ENCODE data around the gene CEBPA.

Gene CEBPA

DNA sequence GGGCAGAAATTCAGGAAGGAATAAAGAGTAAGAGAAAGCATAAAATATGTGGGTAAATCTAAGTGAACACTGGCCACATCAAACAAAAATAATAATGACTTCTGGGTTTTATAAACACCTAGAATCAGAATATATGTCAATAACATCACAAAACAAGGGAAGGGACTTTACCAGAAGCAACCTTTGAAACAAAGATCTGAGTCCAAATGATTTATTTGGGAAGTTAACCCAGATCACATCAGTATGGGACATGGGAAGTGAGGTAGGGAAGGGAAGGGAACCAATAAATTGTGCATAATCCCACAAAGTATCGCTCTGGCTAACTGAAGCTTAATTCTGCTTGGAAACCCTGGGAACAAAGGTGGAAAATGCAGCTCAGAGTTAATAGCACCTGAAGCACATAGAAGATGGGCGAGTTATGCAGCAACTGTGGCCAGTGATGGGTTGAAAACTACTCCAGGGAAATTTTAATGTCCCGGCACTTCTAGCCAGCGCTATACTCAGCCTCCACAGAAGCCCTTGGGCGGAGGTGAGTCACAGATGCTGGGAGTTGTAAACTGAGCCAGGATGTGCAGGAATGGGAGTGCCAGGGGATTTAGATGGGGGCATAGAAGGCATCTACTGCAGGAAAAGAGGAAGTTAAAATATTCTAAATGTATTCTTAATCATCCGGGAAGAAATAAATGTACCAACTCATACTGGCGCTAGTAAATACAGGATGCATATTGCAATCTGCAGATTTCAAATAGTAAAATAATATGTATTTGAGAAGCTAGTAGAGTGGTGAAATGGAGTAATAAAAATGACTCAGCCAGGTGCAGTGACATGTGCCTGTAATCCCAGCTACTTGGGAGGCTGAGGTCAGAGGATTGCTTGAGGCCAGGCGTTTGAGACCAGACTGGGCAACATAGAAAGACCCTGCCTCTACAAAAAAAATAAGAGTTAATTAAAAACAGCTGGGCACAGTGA lies 37.0 kb upstream of the CEBPA start:
- no peak for DNase-seq
- TF ChIP-seq, protein P1, sequence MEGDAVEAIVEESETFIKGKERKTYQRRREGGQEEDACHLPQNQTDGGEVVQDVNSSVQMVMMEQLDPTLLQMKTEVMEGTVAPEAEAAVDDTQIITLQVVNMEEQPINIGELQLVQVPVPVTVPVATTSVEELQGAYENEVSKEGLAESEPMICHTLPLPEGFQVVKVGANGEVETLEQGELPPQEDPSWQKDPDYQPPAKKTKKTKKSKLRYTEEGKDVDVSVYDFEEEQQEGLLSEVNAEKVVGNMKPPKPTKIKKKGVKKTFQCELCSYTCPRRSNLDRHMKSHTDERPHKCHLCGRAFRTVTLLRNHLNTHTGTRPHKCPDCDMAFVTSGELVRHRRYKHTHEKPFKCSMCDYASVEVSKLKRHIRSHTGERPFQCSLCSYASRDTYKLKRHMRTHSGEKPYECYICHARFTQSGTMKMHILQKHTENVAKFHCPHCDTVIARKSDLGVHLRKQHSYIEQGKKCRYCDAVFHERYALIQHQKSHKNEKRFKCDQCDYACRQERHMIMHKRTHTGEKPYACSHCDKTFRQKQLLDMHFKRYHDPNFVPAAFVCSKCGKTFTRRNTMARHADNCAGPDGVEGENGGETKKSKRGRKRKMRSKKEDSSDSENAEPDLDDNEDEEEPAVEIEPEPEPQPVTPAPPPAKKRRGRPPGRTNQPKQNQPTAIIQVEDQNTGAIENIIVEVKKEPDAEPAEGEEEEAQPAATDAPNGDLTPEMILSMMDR (IDR thresholded peaks at IDR 0.05; ENCODE audit: low read depth, low read length): no peak
- no peaks in the 10 kb centered on the region for H3K9me3 ChIP-seq
- no peaks in the 10 kb centered on the region for H3K4me1 ChIP-seq
- H3K27me3 ChIP-seq: peaks cover 10% of the 10 kb centered on the region; the same call in 1 of the 2 replicates
- H3K36me3 ChIP-seq: no peaks in the 10 kb centered on the region
- no peak overlapping the region for H3K4me3 ChIP-seq (ENCODE audit: low read depth, low read length)

DNA sequence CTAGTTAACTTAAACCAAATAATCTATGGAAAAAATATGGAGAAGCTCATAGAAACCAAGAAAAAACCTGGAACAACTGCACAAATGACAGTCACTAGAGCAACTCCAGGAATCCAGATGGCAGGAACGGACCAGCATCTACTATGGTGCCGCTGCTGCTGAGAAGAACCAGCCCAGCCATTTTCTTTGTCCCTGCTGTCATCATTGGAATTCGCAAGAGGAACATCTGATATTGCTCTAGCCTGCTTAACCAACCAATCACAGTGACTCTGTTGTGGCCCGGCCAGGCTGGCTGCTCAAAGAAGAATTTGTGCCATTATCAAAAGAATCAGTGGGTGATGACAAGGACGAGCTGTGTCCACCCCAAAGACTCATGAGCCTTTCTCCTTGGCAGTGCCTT lies 33.1 kb upstream of the CEBPA start:
- no peak overlapping the region for H3K4me3 ChIP-seq (ENCODE audit: low read depth, low read length)
- no peak for DNase-seq
- no peaks in the 10 kb centered on the region for H3K4me1 ChIP-seq
- no peaks in the 10 kb centered on the region for H3K36me3 ChIP-seq
- no peaks in the 10 kb centered on the region for H3K27me3 ChIP-seq
- no peaks in the 10 kb centered on the region for H3K9me3 ChIP-seq
- TF ChIP-seq, protein P1 (IDR thresholded peaks at IDR 0.05; ENCODE audit: low read depth, low read length): no peak

GRCh38 chr19:33334271-33334670 lies 31.9 kb upstream of the CEBPA start:
- Histone ChIP-seq H3K4me1 (no peaks in the 10 kb centered on the region), H3K27me3 (no peaks in the 10 kb centered on the region), H3K36me3 (no peaks in the 10 kb centered on the region), H3K4me3 (ENCODE audit: low read depth, low read length) (no peak overlapping the region), H3K9me3 (no peaks in the 10 kb centered on the region)
- TF ChIP-seq, protein P1 (IDR thresholded peaks at IDR 0.05; ENCODE audit: low read depth, low read length): no peak
- DNase-seq: no peak

GRCh38 chr19:33333642-33334041 lies 31.3 kb upstream of the CEBPA start:
- Histone ChIP-seq H3K36me3 (no peaks in the 10 kb centered on the region), H3K4me1 (no peaks in the 10 kb centered on the region), H3K27me3 (no peaks in the 10 kb centered on the region), H3K9me3 (no peaks in the 10 kb centered on the region), H3K4me3 (ENCODE audit: low read depth, low read length) (no peak overlapping the region)
- no peak for DNase-seq
- TF ChIP-seq, protein P1 (IDR thresholded peaks at IDR 0.05; ENCODE audit: low read depth, low read length): no peak

DNA sequence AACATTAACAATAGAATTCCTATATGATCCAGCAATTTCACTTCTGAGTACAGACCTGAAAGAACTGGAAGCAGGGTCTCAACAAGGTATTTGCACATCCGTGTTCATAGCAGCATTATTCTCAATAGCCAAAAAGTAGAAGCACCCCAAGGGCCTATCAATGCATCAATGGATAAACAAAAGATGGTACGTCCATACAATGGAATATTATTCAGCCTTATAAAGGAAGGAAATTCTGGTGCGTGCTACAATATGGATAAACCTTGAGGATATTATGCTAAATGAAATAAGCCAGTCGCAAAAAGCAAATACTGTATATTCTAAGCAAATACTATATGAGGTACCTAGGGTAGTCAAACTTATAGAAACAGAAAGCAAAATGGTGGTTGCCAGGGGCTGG lies 30.8 kb upstream of the CEBPA start:
- no peaks in the 10 kb centered on the region for H3K9me3 ChIP-seq
- H3K27me3 ChIP-seq: no peaks in the 10 kb centered on the region
- no peaks in the 10 kb centered on the region for H3K4me1 ChIP-seq
- H3K36me3 ChIP-seq: no peaks in the 10 kb centered on the region
- TF ChIP-seq, protein P1 (IDR thresholded peaks at IDR 0.05; ENCODE audit: low read depth, low read length): no peak
- H3K4me3 ChIP-seq (ENCODE audit: low read depth, low read length): no peak overlapping the region
- DNase-seq: no peak

- TF ChIP-seq, protein P1 (IDR thresholded peaks at IDR 0.05; ENCODE audit: low read depth, low read length): no peak
- Histone ChIP-seq H3K9me3 (no peaks in the 10 kb centered on the region), H3K36me3 (no peaks in the 10 kb centered on the region), H3K27me3 (no peaks in the 10 kb centered on the region), H3K4me1 (no peaks in the 10 kb centered on the region), H3K4me3 (ENCODE audit: low read depth, low read length) (no peak overlapping the region)
- no peak for DNase-seq
Observed at GRCh38 chr19:33332248-33332647, 29.9 kb upstream of the CEBPA start.

Data from BE2C (cell line).